CD4-positive, CD25-positive, alpha-beta regulatory T cell (primary cell): ENCODE measurements around the gene ZNF618. TPM values are rescaled to one million over a fixed set of nuclear protein-coding genes. Genes with fewer than 3 reads are reported as not detected.

Source experiments
- ATAC-seq, 2 donors: fragments of 150-1000 bp; cut with Tn5 transposase; one replicate each; pipeline ENCODE4 v1.10.0; 2021; ENCODE audit warnings: low read depth in 2 of 2, moderate number of reproducible peaks in 2 of 2, moderate library complexity in 1 of 2
- DNase-seq, 3 donors: peaks; one replicate each; pipeline versions ENCODE4 v3.0.0 to v3.0.0-alpha.2; 2012 to 2022; ENCODE audit warnings: mixed read lengths in 1 of 3
- H3K27ac ChIP-seq: one replicate; pipeline ENCODE4 v1.7.0; 2013; ENCODE audit warnings: mild to moderate bottlenecking, low read length; ENCODE audit not compliant: insufficient read depth, poor library complexity, severe bottlenecking
- H3K27me3 ChIP-seq: one replicate; pipeline ENCODE4 v1.7.0; 2013; ENCODE audit warnings: low read length; ENCODE audit not compliant: control insufficient read depth, insufficient read depth
- H3K36me3 ChIP-seq: one replicate; pipeline ENCODE4 v1.7.0; 2013; ENCODE audit warnings: mild to moderate bottlenecking, low read length, moderate library complexity; ENCODE audit not compliant: control insufficient read depth, insufficient read depth
- H3K4me1 ChIP-seq: 2 replicates; pipeline ENCODE4 v1.7.0; 2013; ENCODE audit warnings: mild to moderate bottlenecking, low read length; ENCODE audit not compliant: insufficient read depth, control insufficient read depth, poor library complexity, severe bottlenecking
- H3K4me3 ChIP-seq: one replicate; pipeline ENCODE4 v1.7.0; 2013; ENCODE audit warnings: low read depth, mild to moderate bottlenecking, low read length, moderate library complexity
- H3K9me3 ChIP-seq, 2 experiments: 1 replicate in 1 of 2; 2 replicates in 1 of 2; pipeline ENCODE4 v1.7.0; 2013; ENCODE audit warnings: low read length in 2 of 2, mild to moderate bottlenecking in 1 of 2, moderate library complexity in 1 of 2; ENCODE audit not compliant: control insufficient read depth in 2 of 2
- H3K27ac Mint-ChIP-seq, 3 donors: one replicate each; pipeline ENCODE4 v1.8.0; 2020 to 2022; ENCODE audit warnings: mild to moderate bottlenecking in 3 of 3, mixed read lengths in 3 of 3, moderate library complexity in 2 of 3
- H3K27me3 Mint-ChIP-seq: one replicate; pipeline ENCODE4 v1.8.0; 2022; ENCODE audit warnings: mild to moderate bottlenecking, mixed read lengths
- H3K36me3 Mint-ChIP-seq: one replicate; pipeline ENCODE4 v1.8.0; 2020; ENCODE audit warnings: mixed read lengths
- H3K4me1 Mint-ChIP-seq, 4 donors: one replicate each; pipeline ENCODE4 v1.8.0; 2020 to 2022; ENCODE audit warnings: mixed read lengths in 4 of 4, mild to moderate bottlenecking in 1 of 4
- H3K4me3 Mint-ChIP-seq, 4 donors: one replicate each; pipeline ENCODE4 v1.8.0; 2020 to 2022; ENCODE audit warnings: mild to moderate bottlenecking in 4 of 4, mixed read lengths in 4 of 4, moderate library complexity in 3 of 4
- H3K9me3 Mint-ChIP-seq, 7 donors: one replicate each; pipeline ENCODE4 v1.8.0; 2020 to 2022; ENCODE audit warnings: mixed read lengths in 7 of 7, mild to moderate bottlenecking in 3 of 7, moderate library complexity in 2 of 7
- polyA plus RNA-seq, 4 donors: library from polyadenylated mRNA; unstranded; fragments of 300-500 nt; fragmentation: Illumina TruSeq; gene quantifications; one replicate each; pipeline ENCODE4 v1.2.3, GENCODE V29; 2021
- total RNA-seq: library from RNA; stranded (reverse); gene quantifications from one replicate; pipeline ENCODE4 v1.2.3, GENCODE V29; 2022

Gene ZNF618
- total and polyA plus RNA-seq, 5 donors from 2014 or later: 0.86 TPM; not detected in 4

GRCh38 chr9:114008667-114009410 lies 132.7 kb downstream of the ZNF618 start:
- no peaks in the 10 kb centered on the region for H3K4me1 Mint-ChIP-seq
- Histone ChIP-seq H3K4me1 (no peaks in the 10 kb centered on the region), H3K4me3 (no peak overlapping the region), H3K27ac (no peak overlapping the region), H3K27me3 (no peaks in the 10 kb centered on the region), H3K36me3 (no peaks in the 10 kb centered on the region), H3K9me3 (no peaks in the 10 kb centered on the region)
- DNase-seq: no peak
- H3K36me3 Mint-ChIP-seq: no peaks in the 10 kb centered on the region
- peaks cover 0 to 4% (median 0%) of the 10 kb centered on the region in 7 donors for H3K9me3 Mint-ChIP-seq
- no peak overlapping the region for H3K4me3 Mint-ChIP-seq
- H3K27me3 Mint-ChIP-seq: no peaks in the 10 kb centered on the region
- no peak overlapping the region for H3K27ac Mint-ChIP-seq
- no peak for ATAC-seq

GRCh38 chr9:114011313-114011712 lies 135.2 kb downstream of the ZNF618 start:
- Histone ChIP-seq H3K27ac (no peak overlapping the region), H3K27me3 (no peaks in the 10 kb centered on the region), H3K4me3 (no peak overlapping the region), H3K9me3 (no peaks in the 10 kb centered on the region), H3K4me1 (no peaks in the 10 kb centered on the region), H3K36me3 (no peaks in the 10 kb centered on the region)
- no peak overlapping the region for H3K4me3 Mint-ChIP-seq
- H3K27ac Mint-ChIP-seq: no peak overlapping the region
- no peak for ATAC-seq
- no peaks in the 10 kb centered on the region for H3K4me1 Mint-ChIP-seq
- no peak for DNase-seq
- no peaks in the 10 kb centered on the region for H3K36me3 Mint-ChIP-seq
- H3K9me3 Mint-ChIP-seq: peaks cover 0 to 5% (median 3%) of the 10 kb centered on the region in 7 donors
- peaks cover 12% of the 10 kb centered on the region for H3K27me3 Mint-ChIP-seq

DNA sequence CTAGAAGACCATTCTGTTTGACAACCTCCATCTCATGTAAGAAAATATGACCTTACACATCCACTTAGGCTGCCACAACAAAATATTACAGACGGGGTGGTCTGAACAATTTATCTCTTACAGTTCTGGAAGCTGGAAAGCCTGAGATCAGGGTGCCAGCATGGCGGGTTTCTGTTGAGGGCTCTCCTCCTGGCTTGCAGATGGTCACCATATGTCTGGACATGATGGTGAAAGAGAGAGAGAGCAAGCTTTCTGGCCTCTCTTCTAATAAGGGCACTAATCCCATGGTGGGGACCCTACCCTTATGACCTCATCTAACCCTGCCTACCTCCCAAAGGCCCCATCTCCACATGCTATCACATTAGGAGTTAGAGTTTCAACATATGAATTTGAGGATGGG lies 136.0 kb downstream of the ZNF618 start:
- ATAC-seq (no peak), DNase-seq (no peak)
- no peak overlapping the region for H3K4me3 ChIP-seq
- no peaks in the 10 kb centered on the region for H3K4me1 ChIP-seq
- no peak overlapping the region for H3K4me3 Mint-ChIP-seq
- peaks cover 0 to 5% (median 3%) of the 10 kb centered on the region in 7 donors for H3K9me3 Mint-ChIP-seq
- no peaks in the 10 kb centered on the region for H3K36me3 Mint-ChIP-seq
- H3K4me1 Mint-ChIP-seq: no peaks in the 10 kb centered on the region
- H3K27ac ChIP-seq: no peak overlapping the region
- H3K9me3 ChIP-seq: no peaks in the 10 kb centered on the region
- H3K36me3 ChIP-seq: no peaks in the 10 kb centered on the region
- no peaks in the 10 kb centered on the region for H3K27me3 ChIP-seq
- no peak overlapping the region for H3K27ac Mint-ChIP-seq
- peaks cover 12% of the 10 kb centered on the region for H3K27me3 Mint-ChIP-seq

GRCh38 chr9:114014044-114014443 lies 137.9 kb downstream of the ZNF618 start:
- Mint-ChIP-seq H3K27me3 (peaks cover 16% of the 10 kb centered on the region), H3K9me3 (peaks cover 0 to 5% (median 3%) of the 10 kb centered on the region in 7 donors), H3K4me3 (no peak overlapping the region), H3K4me1 (no peaks in the 10 kb centered on the region), H3K36me3 (no peaks in the 10 kb centered on the region), H3K27ac (no peak overlapping the region)
- Histone ChIP-seq H3K4me1 (no peaks in the 10 kb centered on the region), H3K9me3 (no peaks in the 10 kb centered on the region), H3K27me3 (no peaks in the 10 kb centered on the region), H3K27ac (no peak overlapping the region), H3K36me3 (no peaks in the 10 kb centered on the region), H3K4me3 (no peak overlapping the region)
- ATAC-seq: no peak
- DNase-seq: no peak

GRCh38 chr9:114015607-114016006 lies 139.5 kb downstream of the ZNF618 start:
- no peak for DNase-seq
- no peaks in the 10 kb centered on the region for H3K4me1 Mint-ChIP-seq
- no peak for ATAC-seq
- Histone ChIP-seq H3K27me3 (no peaks in the 10 kb centered on the region), H3K4me1 (no peaks in the 10 kb centered on the region), H3K27ac (no peak overlapping the region), H3K9me3 (no peaks in the 10 kb centered on the region), H3K4me3 (no peak overlapping the region), H3K36me3 (no peaks in the 10 kb centered on the region)
- H3K4me3 Mint-ChIP-seq: no peak overlapping the region
- H3K27ac Mint-ChIP-seq: no peak overlapping the region
- H3K27me3 Mint-ChIP-seq: peaks cover 16% of the 10 kb centered on the region
- H3K36me3 Mint-ChIP-seq: no peaks in the 10 kb centered on the region
- peaks cover 0 to 5% (median 3%) of the 10 kb centered on the region in 7 donors for H3K9me3 Mint-ChIP-seq

DNA sequence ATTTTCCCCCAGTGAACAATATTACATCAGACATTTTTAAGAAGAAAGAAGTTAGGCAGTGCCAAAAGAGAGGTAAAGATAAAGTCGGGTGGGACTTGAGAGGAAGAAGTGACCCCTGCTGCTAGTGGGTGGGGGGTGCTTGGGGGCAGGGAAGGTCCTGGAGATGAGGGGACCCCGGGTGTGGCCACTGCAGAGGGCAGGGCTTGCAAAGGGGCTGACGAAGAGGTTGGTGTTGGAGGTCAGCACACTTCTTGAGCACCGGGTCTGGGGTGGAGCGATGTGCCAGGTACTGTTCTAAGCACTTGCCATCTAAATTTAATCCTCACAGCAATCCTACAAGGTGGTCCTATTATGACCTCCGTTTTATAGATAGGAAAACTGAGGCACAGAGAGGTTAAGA lies 140.0 kb downstream of the ZNF618 start:
- Histone ChIP-seq H3K9me3 (no peaks in the 10 kb centered on the region), H3K27ac (no peak overlapping the region), H3K4me1 (no peaks in the 10 kb centered on the region), H3K4me3 (no peak overlapping the region), H3K36me3 (no peaks in the 10 kb centered on the region), H3K27me3 (no peaks in the 10 kb centered on the region)
- Mint-ChIP-seq H3K27me3 (peaks cover 16% of the 10 kb centered on the region), H3K9me3 (peaks cover 0 to 5% (median 3%) of the 10 kb centered on the region in 7 donors), H3K4me3 (no peak overlapping the region), H3K36me3 (no peaks in the 10 kb centered on the region), H3K27ac (no peak overlapping the region), H3K4me1 (no peaks in the 10 kb centered on the region)
- DNase-seq: no peak
- ATAC-seq: no peak

DNA sequence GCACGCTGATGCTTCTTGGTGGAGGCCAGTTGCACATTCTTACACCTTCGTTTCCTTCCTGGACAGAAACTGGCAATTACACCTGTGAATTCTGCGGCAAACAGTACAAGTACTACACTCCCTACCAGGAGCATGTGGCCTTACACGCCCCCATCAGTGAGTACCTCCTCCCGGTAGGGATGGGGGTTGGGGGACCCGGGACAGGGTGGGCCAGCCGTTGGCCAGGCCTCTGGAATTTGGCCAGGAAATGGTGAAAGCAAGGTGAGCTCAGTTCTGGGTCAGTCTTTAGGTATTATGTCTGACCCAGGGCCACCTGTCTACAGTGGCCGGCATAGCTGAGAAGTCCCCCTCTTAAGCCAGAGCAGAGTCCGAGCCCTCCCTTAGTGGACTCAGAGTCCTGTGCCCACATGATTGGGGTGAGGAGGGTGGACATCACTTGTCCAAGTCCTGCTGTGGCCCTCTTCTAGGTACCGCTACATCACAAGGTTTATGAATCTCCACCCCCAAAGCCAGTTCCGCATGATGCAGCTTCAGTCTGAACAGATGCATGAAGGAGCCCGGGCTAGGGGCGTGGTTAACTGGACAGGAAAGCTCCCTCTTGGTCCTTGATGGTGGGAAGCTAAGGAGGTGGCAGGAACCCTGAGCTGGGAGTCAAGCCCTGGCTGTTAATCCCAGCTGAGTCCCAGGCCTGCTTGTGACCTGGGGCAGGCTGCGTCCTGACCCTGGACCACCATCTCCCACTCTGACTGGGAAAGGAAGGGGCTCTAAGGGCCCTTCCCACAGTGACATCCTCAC lies 140.7 kb downstream of the ZNF618 start:
- Histone ChIP-seq H3K4me3 (no peak overlapping the region), H3K27ac (no peak overlapping the region), H3K4me1 (no peaks in the 10 kb centered on the region), H3K9me3 (no peaks in the 10 kb centered on the region), H3K27me3 (no peaks in the 10 kb centered on the region), H3K36me3 (no peaks in the 10 kb centered on the region)
- H3K27ac Mint-ChIP-seq: no peak overlapping the region
- H3K4me1 Mint-ChIP-seq: no peaks in the 10 kb centered on the region
- ATAC-seq: no peak
- H3K36me3 Mint-ChIP-seq: no peaks in the 10 kb centered on the region
- H3K9me3 Mint-ChIP-seq: peaks cover 0 to 5% (median 3%) of the 10 kb centered on the region in 7 donors
- DNase-seq: no peak
- H3K27me3 Mint-ChIP-seq: peaks cover 16% of the 10 kb centered on the region
- H3K4me3 Mint-ChIP-seq: no peak overlapping the region
